Activated B cell treated with CpG ODN at 0.5 μM for 24 hours (primary cell): Measurements from ENCODE around the gene NOS1. TPM values are rescaled to one million over a fixed set of nuclear protein-coding genes. Genes with fewer than 3 reads are reported as not detected.

Source experiments
- ATAC-seq: fragments of 200-7000 bp; cut with Tn5 transposase; one replicate; pipeline ENCODE4 v1.10.0; 2021; ENCODE audit warnings: low read depth, mild to moderate bottlenecking, moderate library complexity
- CTCF ChIA-PET: fragments of 350-600 bp; sonication (Branson Sonifier 250); formaldehyde crosslinking; loops from one replicate; lab custom pipeline; 2021; ENCODE audit warnings: antibody characterized with exemption; lab: Charles Lee
- POLR2A ChIA-PET: fragments of 350-600 bp; sonication (Branson Sonifier 250); formaldehyde crosslinking; loops from one replicate; lab custom pipeline; 2021; ENCODE audit warnings: antibody characterized with exemption; lab: Charles Lee
- DNase-seq: peaks from one replicate; pipeline ENCODE4 v3.0.0; 2022
- H3K27ac Mint-ChIP-seq: one replicate; pipeline ENCODE4 v1.8.0; 2020; ENCODE audit warnings: mixed read lengths
- H3K27me3 Mint-ChIP-seq: one replicate; pipeline ENCODE4 v1.8.0; 2021; ENCODE audit warnings: mixed read lengths
- H3K36me3 Mint-ChIP-seq: one replicate; pipeline ENCODE4 v1.8.0; 2021; ENCODE audit warnings: low read depth, mixed read lengths
- H3K4me1 Mint-ChIP-seq: one replicate; pipeline ENCODE4 v1.8.0; 2021; ENCODE audit warnings: mixed read lengths
- H3K4me3 Mint-ChIP-seq: one replicate; pipeline ENCODE4 v1.8.0; 2020; ENCODE audit warnings: mild to moderate bottlenecking, mixed read lengths
- H3K9me3 Mint-ChIP-seq: one replicate; pipeline ENCODE4 v1.8.0; 2020; ENCODE audit warnings: mixed read lengths
- CTCF ChIP-seq: fragments of 200-600 bp; IDR thresholded peaks from one replicate; pipeline ENCODE4 v1.8.0; 2022; ENCODE audit warnings: antibody characterized with exemption, mild to moderate bottlenecking
- intact Hi-C: fragments of 100-400 bp; cut with micrococcal nuclease; formaldehyde crosslinking; loops from one replicate; pipeline ENCODE4 v1.15.1; 2024
- total RNA-seq: library from RNA; stranded (reverse); gene quantifications from 2 replicates; pipeline ENCODE4 v1.2.3, GENCODE V29; 2022

Gene NOS1
- not detected in 2 replicates for total RNA-seq

GRCh38 chr12:117361347-117361751 lies at the start of gene NOS1:
NOS1 (minus strand) TSS chr12:117361626; CDS start chr12:117331069, 30,557 bp downstream.
- no peaks in the 10 kb centered on the region for H3K36me3 Mint-ChIP-seq
- H3K27me3 Mint-ChIP-seq = peaks cover 55% of the 10 kb centered on the region
- TF ChIP-seq CTCF = no peak
- no peak within 1 kb of the TSS for H3K4me3 Mint-ChIP-seq
- ATAC-seq (no peak), DNase-seq (no peak)
- H3K9me3 Mint-ChIP-seq = no peaks in the 10 kb centered on the region
- CTCF ChIA-PET = interaction anchor here (0.5 to 0.6 kb wide), 2 partner anchors 18 to 347 kb away, joined by 3 to 4 read pairs; no protein-coding TSS in a partner anchor
- no peak within 1 kb of the TSS for H3K27ac Mint-ChIP-seq
- POLR2A ChIA-PET = no interaction called here
- H3K4me1 Mint-ChIP-seq = no peaks in the 10 kb centered on the region
- intact Hi-C loops = no loop called here

GRCh38 chr12:117409286-117409685 lies 47.9 kb upstream of the NOS1 start:
- CTCF ChIA-PET = no interaction called here
- H3K9me3 Mint-ChIP-seq = peaks cover 4% of the 10 kb centered on the region
- DNase-seq (no peak), ATAC-seq (no peak)
- intact Hi-C loops = no loop called here
- no peak for TF ChIP-seq CTCF
- H3K4me3 Mint-ChIP-seq = no peak overlapping the region
- H3K27me3 Mint-ChIP-seq = peaks cover 2% of the 10 kb centered on the region
- H3K27ac Mint-ChIP-seq = no peak overlapping the region
- no peaks in the 10 kb centered on the region for H3K4me1 Mint-ChIP-seq
- no peaks in the 10 kb centered on the region for H3K36me3 Mint-ChIP-seq
- POLR2A ChIA-PET = no interaction called here

GRCh38 chr12:117408161-117408791 lies 46.9 kb upstream of the NOS1 start:
- DNase-seq = no peak
- no peaks in the 10 kb centered on the region for H3K4me1 Mint-ChIP-seq
- ATAC-seq = no peak
- TF ChIP-seq CTCF = no peak
- CTCF ChIA-PET = no interaction called here
- H3K27me3 Mint-ChIP-seq = peaks cover 2% of the 10 kb centered on the region
- POLR2A ChIA-PET = no interaction called here
- no peak overlapping the region for H3K4me3 Mint-ChIP-seq
- H3K36me3 Mint-ChIP-seq = no peaks in the 10 kb centered on the region
- peaks cover 4% of the 10 kb centered on the region for H3K9me3 Mint-ChIP-seq
- H3K27ac Mint-ChIP-seq = no peak overlapping the region
- intact Hi-C loops = no loop called here

- ATAC-seq = no peak
- Mint-ChIP-seq H3K4me3 (no peak overlapping the region), H3K27me3 (peaks cover 2% of the 10 kb centered on the region), H3K4me1 (no peaks in the 10 kb centered on the region), H3K9me3 (peaks cover 4% of the 10 kb centered on the region), H3K36me3 (no peaks in the 10 kb centered on the region), H3K27ac (no peak overlapping the region)
- CTCF ChIA-PET = no interaction called here
- DNase-seq = no peak
- POLR2A ChIA-PET = no interaction called here
- TF ChIP-seq CTCF = no peak
- intact Hi-C loops = no loop called here
Observed at GRCh38 chr12:117404940-117405339, 43.5 kb upstream of the NOS1 start.

GRCh38 chr12:117404203-117404853 lies 42.9 kb upstream of the NOS1 start:
- no peak overlapping the region for H3K27ac Mint-ChIP-seq
- no peak overlapping the region for H3K4me3 Mint-ChIP-seq
- peaks cover 4% of the 10 kb centered on the region for H3K9me3 Mint-ChIP-seq
- H3K27me3 Mint-ChIP-seq = peaks cover 2% of the 10 kb centered on the region
- DNase-seq (no peak), ATAC-seq (no peak)
- ChIA-PET POLR2A (no interaction called here), CTCF (no interaction called here)
- no peaks in the 10 kb centered on the region for H3K4me1 Mint-ChIP-seq
- TF ChIP-seq CTCF = no peak
- intact Hi-C loops = no loop called here
- no peaks in the 10 kb centered on the region for H3K36me3 Mint-ChIP-seq
